ENCODE measurements around the gene PROM2. TPM values are rescaled to one million over a fixed set of nuclear protein-coding genes. Genes with fewer than 3 reads are reported as not detected.
"Not testable (repeated sequence)": the region's sequence is repeated elsewhere in the genome, so short reads cannot be mapped to it uniquely, and the experiment has no call there.

PROM2 gene
- under 1 TPM in 1 of 2 experiments, not detected in 1; 0.30 TPM for total RNA-seq

- Mint-ChIP-seq H3K27ac (no peak within 1 kb of the TSS), H3K4me1 (no peaks in the 10 kb centered on the region), H3K36me3 (no peaks in the 10 kb centered on the region), H3K27me3 (no peaks in the 10 kb centered on the region), H3K9me3 (no peaks in the 10 kb centered on the region), H3K4me3 (no peak within 1 kb of the TSS)
- no peak for DNase-seq
These were observed at the start of gene PROM2 for GRCh38 chr2:95274291-95275150. TSS of gene PROM2 (plus strand) at chr2:95274449. CDS start at chr2:95274586, 137 bp downstream.

GRCh38 chr2:95225658-95226057 lies 48.6 kb upstream of the PROM2 start:
- peaks cover 45% of the 10 kb centered on the region for H3K36me3 Mint-ChIP-seq
- no peak overlapping the region for H3K4me3 Mint-ChIP-seq

GRCh38 chr2:95231723-95232122 lies 42.5 kb upstream of the PROM2 start:
- H3K4me3 Mint-ChIP-seq, result no peak overlapping the region
- H3K27me3 Mint-ChIP-seq, result no peaks in the 10 kb centered on the region
- peaks cover 23% of the 10 kb centered on the region for H3K36me3 Mint-ChIP-seq
- DNase-seq, result peak; percentile 19
- H3K9me3 Mint-ChIP-seq, result peaks cover 40% of the 10 kb centered on the region
- H3K4me1 Mint-ChIP-seq, result no peaks in the 10 kb centered on the region
- no peak overlapping the region for H3K27ac Mint-ChIP-seq

More at GRCh38 chr2:95225658-95226057, 48.6 kb upstream of the PROM2 start:
- no peak for DNase-seq
- no peaks in the 10 kb centered on the region for H3K4me1 Mint-ChIP-seq
- peaks cover 56% of the 10 kb centered on the region for H3K9me3 Mint-ChIP-seq
- no peak overlapping the region for H3K27ac Mint-ChIP-seq
- no peaks in the 10 kb centered on the region for H3K27me3 Mint-ChIP-seq

- Mint-ChIP-seq H3K9me3 (peaks cover 38% of the 10 kb centered on the region), H3K36me3 (peaks cover 23% of the 10 kb centered on the region), H3K27ac (no peak overlapping the region), H3K4me3 (no peak overlapping the region), H3K4me1 (no peaks in the 10 kb centered on the region), H3K27me3 (no peaks in the 10 kb centered on the region)
- DNase-seq, result no peak
These were observed 42.0 kb upstream of the PROM2 start for GRCh38 chr2:95232232-95232631.

GRCh38 chr2:95234286-95234785 lies 39.9 kb upstream of the PROM2 start:
- no peaks in the 10 kb centered on the region for H3K27me3 Mint-ChIP-seq

GRCh38 chr2:95234816-95235215 lies 39.4 kb upstream of the PROM2 start:
- H3K27me3 Mint-ChIP-seq, result no peaks in the 10 kb centered on the region
- H3K27ac Mint-ChIP-seq, result no peak overlapping the region
- H3K4me1 Mint-ChIP-seq, result no peaks in the 10 kb centered on the region
- no peak overlapping the region for H3K4me3 Mint-ChIP-seq
- DNase-seq, result no peak
- peaks cover 27% of the 10 kb centered on the region for H3K9me3 Mint-ChIP-seq
- peaks cover 14% of the 10 kb centered on the region for H3K36me3 Mint-ChIP-seq

More at GRCh38 chr2:95234286-95234785, 39.9 kb upstream of the PROM2 start:
- H3K4me1 Mint-ChIP-seq, result no peaks in the 10 kb centered on the region
- peaks cover 16% of the 10 kb centered on the region for H3K36me3 Mint-ChIP-seq
- no peak for DNase-seq
- H3K4me3 Mint-ChIP-seq, result no peak overlapping the region
- H3K27ac Mint-ChIP-seq, result no peak overlapping the region
- peaks cover 29% of the 10 kb centered on the region for H3K9me3 Mint-ChIP-seq

GRCh38 chr2:95238131-95238530 lies 36.1 kb upstream of the PROM2 start:
- Mint-ChIP-seq H3K27ac (no peak overlapping the region), H3K4me1 (no peaks in the 10 kb centered on the region), H3K4me3 (no peak overlapping the region), H3K27me3 (no peaks in the 10 kb centered on the region), H3K9me3 (peaks cover 33% of the 10 kb centered on the region), H3K36me3 (peaks cover 13% of the 10 kb centered on the region)
- no peak for DNase-seq

- no peak overlapping the region for H3K27ac Mint-ChIP-seq
- no peaks in the 10 kb centered on the region for H3K27me3 Mint-ChIP-seq
- DNase-seq, result no peak
- peaks cover 8% of the 10 kb centered on the region for H3K36me3 Mint-ChIP-seq
- H3K4me1 Mint-ChIP-seq, result no peaks in the 10 kb centered on the region
- peaks cover 29% of the 10 kb centered on the region for H3K9me3 Mint-ChIP-seq
- no peak overlapping the region for H3K4me3 Mint-ChIP-seq
These were observed 34.2 kb upstream of the PROM2 start for GRCh38 chr2:95240091-95240490.

GRCh38 chr2:95240556-95240955 lies 33.7 kb upstream of the PROM2 start:
- Mint-ChIP-seq H3K36me3 (peaks cover 8% of the 10 kb centered on the region), H3K27me3 (no peaks in the 10 kb centered on the region), H3K4me3 (no peak overlapping the region), H3K4me1 (no peaks in the 10 kb centered on the region), H3K27ac (no peak overlapping the region), H3K9me3 (peaks cover 30% of the 10 kb centered on the region)
- DNase-seq, result no peak

- not testable (repeated sequence) for H3K36me3 Mint-ChIP-seq, DNase-seq, H3K4me3 Mint-ChIP-seq, H3K27ac Mint-ChIP-seq, H3K27me3 Mint-ChIP-seq, H3K4me1 Mint-ChIP-seq
- H3K9me3 Mint-ChIP-seq, result peaks cover 36% of the 10 kb centered on the region
These were observed 32.2 kb upstream of the PROM2 start for GRCh38 chr2:95242084-95242483.

GRCh38 chr2:95258271-95258670 lies 16.0 kb upstream of the PROM2 start:
- H3K4me3 Mint-ChIP-seq, result no peak overlapping the region
- no peaks in the 10 kb centered on the region for H3K4me1 Mint-ChIP-seq
- H3K27ac Mint-ChIP-seq, result no peak overlapping the region
- H3K9me3 Mint-ChIP-seq, result peaks cover 30% of the 10 kb centered on the region
- peaks cover 2% of the 10 kb centered on the region for H3K36me3 Mint-ChIP-seq
- no peak for DNase-seq
- H3K27me3 Mint-ChIP-seq, result no peaks in the 10 kb centered on the region

- DNase-seq, result no peak
- H3K9me3 Mint-ChIP-seq, result peaks cover 23% of the 10 kb centered on the region
- peaks cover 2% of the 10 kb centered on the region for H3K36me3 Mint-ChIP-seq
- no peak overlapping the region for H3K4me3 Mint-ChIP-seq
- no peaks in the 10 kb centered on the region for H3K4me1 Mint-ChIP-seq
- H3K27ac Mint-ChIP-seq, result no peak overlapping the region
- no peaks in the 10 kb centered on the region for H3K27me3 Mint-ChIP-seq
These were observed 13.9 kb upstream of the PROM2 start for GRCh38 chr2:95260028-95261023.

GRCh38 chr2:95261602-95262001 lies 12.6 kb upstream of the PROM2 start:
- Mint-ChIP-seq H3K36me3 (peaks cover 2% of the 10 kb centered on the region), H3K27ac (no peak overlapping the region), H3K9me3 (peaks cover 16% of the 10 kb centered on the region), H3K4me3 (no peak overlapping the region), H3K27me3 (no peaks in the 10 kb centered on the region), H3K4me1 (no peaks in the 10 kb centered on the region)
- no peak for DNase-seq

- Mint-ChIP-seq H3K9me3 (peaks cover 10% of the 10 kb centered on the region), H3K36me3 (peaks cover 2% of the 10 kb centered on the region), H3K4me3 (no peak overlapping the region), H3K27me3 (no peaks in the 10 kb centered on the region), H3K27ac (no peak overlapping the region), H3K4me1 (no peaks in the 10 kb centered on the region)
- no peak for DNase-seq
These were observed 11.2 kb upstream of the PROM2 start for GRCh38 chr2:95262896-95263542.
